ENCODE results near the gene TM2D3. TPM values are rescaled to one million over a fixed set of nuclear protein-coding genes. Genes with fewer than 3 reads are reported as not detected.
A peak's percentile ranks its signal among the peaks of the same experiment; 100 is the strongest.
"Not testable (repeated sequence)": the region's sequence is repeated elsewhere in the genome, so short reads cannot be mapped to it uniquely, and the experiment has no call there.

TM2D3 gene
- total RNA-seq, 1 donor from 2014 or later: 39.0 TPM

DNA sequence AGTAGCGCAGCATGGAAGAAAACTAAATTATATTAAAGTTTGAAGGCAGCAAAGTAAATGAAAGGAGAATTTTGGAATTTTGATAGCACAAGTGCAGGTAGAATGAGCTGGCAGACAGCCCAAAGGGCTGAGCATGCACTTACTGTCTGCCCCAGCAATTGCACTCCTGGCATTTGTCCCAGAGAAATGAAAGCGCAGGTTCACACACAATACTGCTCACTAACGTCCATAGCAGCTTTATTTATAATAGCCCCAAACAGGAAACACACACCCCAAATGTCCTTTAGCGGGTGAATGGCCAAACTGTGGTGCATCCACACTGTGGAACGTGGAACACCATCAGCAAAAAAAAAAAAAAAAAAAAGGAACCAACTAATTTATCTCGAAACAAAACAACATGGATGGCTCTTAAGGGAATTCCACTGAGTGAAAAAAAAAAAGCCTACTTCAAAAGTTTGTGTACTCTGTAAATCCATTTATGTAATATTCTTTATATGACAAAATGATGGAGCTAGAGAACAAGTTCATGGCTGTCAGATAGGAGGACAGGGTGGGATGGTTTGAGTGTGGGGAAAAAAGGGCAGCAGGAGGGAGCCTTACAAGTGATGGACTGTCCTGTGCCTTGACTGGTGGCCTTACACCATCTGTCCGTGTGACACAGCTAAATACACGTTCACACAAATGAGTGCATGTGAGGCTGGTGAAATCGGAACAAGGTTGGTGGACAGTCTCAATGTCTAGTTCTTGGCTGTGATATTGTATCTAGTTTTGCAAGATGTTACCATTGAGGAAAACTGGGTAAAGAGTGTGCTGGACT is 6.0 kb upstream of the TM2D3 start:
- Histone ChIP-seq H3K27me3 (no peaks in the 10 kb centered on the region), H3K9me3 (no peaks in the 10 kb centered on the region), H3K36me3 (no peaks in the 10 kb centered on the region), H3K4me3 (no peak overlapping the region), H3K4me1 (peaks cover 4% of the 10 kb centered on the region), H3K27ac (no peak overlapping the region)
- intact Hi-C loops (cut with DNase I): no loop called here
- TF ChIP-seq POLR2AphosphoS5 (IDR thresholded peaks at IDR 0.05; ENCODE audit: insufficient read depth in 1 of 2, low read depth in 1 of 2) (peak in 1 of 2 donors; percentile 14), POLR2A (IDR thresholded peaks at IDR 0.05) (no peak)
- no peak for DNase-seq (ENCODE audit: extremely low spot score in 2 of 2)

DNA sequence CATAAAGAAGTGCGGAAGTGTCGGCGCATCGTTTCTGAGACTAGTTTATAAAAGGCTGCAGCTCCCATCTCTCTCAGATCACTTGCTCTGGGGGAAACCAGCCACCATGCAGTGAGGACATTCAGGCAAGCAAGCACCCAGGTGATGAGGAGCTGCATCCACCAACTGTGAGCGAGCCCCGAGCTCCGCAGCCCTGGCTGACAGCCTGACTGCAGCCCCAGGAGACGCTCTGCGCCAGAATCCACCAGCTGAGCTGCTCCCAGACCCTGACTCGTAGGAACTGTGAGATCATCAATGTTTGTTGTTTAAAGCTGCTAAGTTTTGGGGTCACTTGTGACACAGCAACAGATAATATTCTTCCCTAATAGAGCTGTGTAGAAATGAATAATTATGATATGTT is 5.0 kb upstream of the TM2D3 start:
- Histone ChIP-seq H3K27ac (no peak overlapping the region), H3K4me3 (no peak overlapping the region), H3K4me1 (peaks cover 9% of the 10 kb centered on the region), H3K36me3 (no peaks in the 10 kb centered on the region), H3K27me3 (no peaks in the 10 kb centered on the region), H3K9me3 (no peaks in the 10 kb centered on the region)
- intact Hi-C loops (cut with DNase I): no loop called here
- TF ChIP-seq POLR2A (IDR thresholded peaks at IDR 0.05) (no peak), POLR2AphosphoS5 (IDR thresholded peaks at IDR 0.05; ENCODE audit: insufficient read depth in 1 of 2, low read depth in 1 of 2) (no peak)
- TF ChIP-seq, protein P1, sequence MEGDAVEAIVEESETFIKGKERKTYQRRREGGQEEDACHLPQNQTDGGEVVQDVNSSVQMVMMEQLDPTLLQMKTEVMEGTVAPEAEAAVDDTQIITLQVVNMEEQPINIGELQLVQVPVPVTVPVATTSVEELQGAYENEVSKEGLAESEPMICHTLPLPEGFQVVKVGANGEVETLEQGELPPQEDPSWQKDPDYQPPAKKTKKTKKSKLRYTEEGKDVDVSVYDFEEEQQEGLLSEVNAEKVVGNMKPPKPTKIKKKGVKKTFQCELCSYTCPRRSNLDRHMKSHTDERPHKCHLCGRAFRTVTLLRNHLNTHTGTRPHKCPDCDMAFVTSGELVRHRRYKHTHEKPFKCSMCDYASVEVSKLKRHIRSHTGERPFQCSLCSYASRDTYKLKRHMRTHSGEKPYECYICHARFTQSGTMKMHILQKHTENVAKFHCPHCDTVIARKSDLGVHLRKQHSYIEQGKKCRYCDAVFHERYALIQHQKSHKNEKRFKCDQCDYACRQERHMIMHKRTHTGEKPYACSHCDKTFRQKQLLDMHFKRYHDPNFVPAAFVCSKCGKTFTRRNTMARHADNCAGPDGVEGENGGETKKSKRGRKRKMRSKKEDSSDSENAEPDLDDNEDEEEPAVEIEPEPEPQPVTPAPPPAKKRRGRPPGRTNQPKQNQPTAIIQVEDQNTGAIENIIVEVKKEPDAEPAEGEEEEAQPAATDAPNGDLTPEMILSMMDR (IDR thresholded peaks at IDR 0.05): no peak
- DNase-seq (ENCODE audit: extremely low spot score in 2 of 2): no peak

DNA sequence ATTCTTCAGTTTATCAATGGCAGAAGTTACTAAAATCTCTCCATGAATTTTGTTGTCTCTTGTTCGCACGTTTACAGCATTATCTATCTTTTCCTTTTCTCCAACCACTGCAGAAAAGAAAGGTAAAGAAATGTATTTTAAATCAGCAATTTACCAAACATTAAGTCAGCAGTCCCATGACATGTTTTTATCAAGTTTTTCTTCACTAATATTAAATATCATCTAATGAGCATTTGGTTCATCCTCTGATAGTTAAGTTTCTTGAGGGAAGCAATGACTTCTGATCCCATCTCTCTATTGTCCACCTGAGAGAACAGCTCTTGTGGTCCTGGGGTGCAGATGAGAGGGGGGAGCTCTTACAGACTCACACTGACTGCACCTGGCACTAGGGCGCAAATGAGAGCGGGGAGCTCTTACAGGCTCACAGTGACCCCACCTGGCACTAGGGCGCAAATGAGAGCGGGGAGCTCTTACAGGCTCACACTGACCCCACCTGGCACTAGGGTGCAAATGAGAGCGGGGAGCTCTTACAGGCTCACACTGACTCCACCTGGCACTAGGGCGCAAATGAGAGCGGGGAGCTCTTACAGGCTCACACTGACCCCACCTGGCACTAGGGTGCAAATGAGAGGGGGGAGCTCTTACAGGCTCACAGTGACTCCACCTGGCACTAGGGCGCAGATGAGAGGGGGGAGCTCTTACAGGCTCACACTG is 2.6 kb upstream of the TM2D3 start:
- DNase-seq (ENCODE audit: extremely low spot score in 2 of 2); H3K4me3 ChIP-seq; H3K27me3 ChIP-seq; H3K36me3 ChIP-seq; H3K9me3 ChIP-seq; H3K27ac ChIP-seq: not testable (repeated sequence)
- peaks cover 24% of the 10 kb centered on the region for H3K4me1 ChIP-seq
- intact Hi-C loops (cut with DNase I): loop anchor here (5.0 kb wide), 1 partner anchor 357 kb away; the partner anchor contains the start of gene SNRPA1

DNA sequence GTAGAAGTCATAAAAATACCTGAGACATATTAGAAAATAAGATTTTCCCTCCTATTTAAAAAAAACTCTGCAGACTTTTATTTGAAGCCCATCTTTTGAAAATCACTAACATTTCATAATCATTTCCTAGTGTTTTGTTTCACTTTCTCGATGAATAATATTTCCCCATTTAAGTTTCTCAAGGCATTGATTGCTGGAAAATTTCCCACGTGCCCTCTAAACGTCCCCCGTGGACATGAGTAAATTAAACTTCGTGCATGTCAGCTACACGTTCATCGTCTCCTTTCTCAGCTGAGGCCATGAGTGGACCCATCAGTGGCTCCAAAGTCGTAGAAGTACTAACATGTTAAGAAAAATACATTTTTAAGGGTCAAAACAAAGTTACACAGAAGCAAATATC is 2.0 kb upstream of the TM2D3 start:
- no peak for DNase-seq (ENCODE audit: extremely low spot score in 2 of 2)
- Histone ChIP-seq H3K9me3 (no peaks in the 10 kb centered on the region), H3K27me3 (no peaks in the 10 kb centered on the region), H3K27ac (no peak overlapping the region), H3K4me3 (no peak overlapping the region), H3K36me3 (peaks cover 0 to 7% of the 10 kb centered on the region in 2 donors), H3K4me1 (peaks cover 30% of the 10 kb centered on the region)
- TF ChIP-seq POLR2A (IDR thresholded peaks at IDR 0.05) (no peak), POLR2AphosphoS5 (IDR thresholded peaks at IDR 0.05; ENCODE audit: insufficient read depth in 1 of 2, low read depth in 1 of 2) (no peak)
- TF ChIP-seq, protein P1 (IDR thresholded peaks at IDR 0.05): no peak
- intact Hi-C loops (cut with DNase I): loop anchor here (5.0 kb wide), 1 partner anchor 357 kb away; the partner anchor contains the start of gene SNRPA1

DNA sequence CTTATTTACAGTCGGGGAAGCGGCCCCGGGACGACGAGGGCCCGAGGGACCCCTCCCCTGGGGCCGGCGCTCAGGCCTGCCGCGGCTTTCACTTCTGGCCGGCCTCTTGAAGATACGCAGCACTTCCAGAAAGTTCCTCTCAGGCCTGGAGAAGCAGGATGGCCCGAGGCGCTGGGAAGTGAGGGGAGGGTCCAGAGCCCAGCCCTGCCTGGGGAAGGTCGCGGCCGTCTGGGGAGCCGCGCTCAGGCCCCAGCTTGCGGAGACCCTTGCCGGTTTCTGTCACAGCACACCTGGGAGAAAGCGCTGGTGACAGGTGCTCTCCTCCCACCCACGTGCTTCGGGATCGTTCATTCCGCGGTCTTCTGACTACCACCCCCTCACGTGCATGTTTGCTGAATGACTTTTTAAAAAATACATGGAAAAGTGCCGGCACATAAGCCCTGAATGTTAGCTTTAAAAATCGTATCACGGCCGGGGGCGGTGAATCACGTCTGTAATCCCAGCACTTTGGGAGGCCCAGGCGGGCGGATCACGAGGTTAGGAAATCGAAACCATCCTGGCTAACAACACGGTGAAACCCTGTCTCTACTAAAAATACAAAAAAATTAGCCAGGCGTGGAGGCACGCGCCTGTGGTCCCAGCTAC is 727 bp upstream of the TM2D3 start:
- peak in 1 of 2 donors; percentile 89 for DNase-seq (ENCODE audit: extremely low spot score in 2 of 2)
- H3K4me3 ChIP-seq: peak overlapping the region; percentile 73 to 99

More for the DNA sequence above, 727 bp upstream of the TM2D3 start:
- Histone ChIP-seq H3K9me3 (no peaks in the 10 kb centered on the region), H3K4me1 (peaks cover 30% of the 10 kb centered on the region), H3K27ac (peak overlapping the region; percentile 92), H3K27me3 (no peaks in the 10 kb centered on the region), H3K36me3 (peaks cover 0 to 19% of the 10 kb centered on the region in 2 donors)
- TF ChIP-seq POLR2A (IDR thresholded peaks at IDR 0.05): no peak
- TF ChIP-seq, protein P1 (IDR thresholded peaks at IDR 0.05): no peak
- TF ChIP-seq POLR2AphosphoS5 (IDR thresholded peaks at IDR 0.05; ENCODE audit: insufficient read depth in 1 of 2, low read depth in 1 of 2): no peak
- intact Hi-C loops (cut with DNase I): loop anchor here (5.0 kb wide), 1 partner anchor 356 kb away; the partner anchor contains the start of gene SNRPA1
